Nephron progenitor cell (in vitro differentiated cells): ENCODE data around the gene HPCAL1.

ENCODE experiments used
- DNase-seq: peaks from one replicate; pipeline ENCODE4 v3.0.0; 2021
- H3K27ac Mint-ChIP-seq: 2 replicates; pipeline ENCODE4 v1.8.0; 2021; ENCODE audit warnings: mild to moderate bottlenecking, moderate library complexity, mixed read lengths
- H3K27me3 Mint-ChIP-seq: 2 replicates; pipeline ENCODE4 v1.8.0; 2021; ENCODE audit warnings: mild to moderate bottlenecking, low read depth, mixed read lengths; ENCODE audit not compliant: poor library complexity
- H3K36me3 Mint-ChIP-seq: 2 replicates; pipeline ENCODE4 v1.8.0; 2021; ENCODE audit warnings: low read depth, mixed read lengths
- H3K4me1 Mint-ChIP-seq: 2 replicates; pipeline ENCODE4 v1.8.0; 2021; ENCODE audit warnings: mixed read lengths
- H3K4me3 Mint-ChIP-seq: 2 replicates; pipeline ENCODE4 v1.8.0; 2021; ENCODE audit warnings: mild to moderate bottlenecking, moderate library complexity, mixed read lengths
- H3K9me3 Mint-ChIP-seq: 2 replicates; pipeline ENCODE4 v1.8.0; 2021; ENCODE audit warnings: mild to moderate bottlenecking, moderate library complexity, mixed read lengths
- CTCF ChIP-seq: fragments of 200-600 bp; sonication (generic); IDR thresholded peaks from 2 replicates; pipeline ENCODE4 v1.5.0; 2021; ENCODE audit warnings: antibody characterized with exemption

HPCAL1 gene

GRCh38 chr2:10316336-10316735 lies 13.6 kb downstream of the HPCAL1 start:
- Mint-ChIP-seq H3K4me1 (no peaks in the 10 kb centered on the region), H3K27me3 (no peaks in the 10 kb centered on the region), H3K4me3 (no peak overlapping the region), H3K27ac (no peak overlapping the region), H3K9me3 (peaks cover 6% of the 10 kb centered on the region), H3K36me3 (peaks cover 6% of the 10 kb centered on the region)
- no peak for TF ChIP-seq CTCF
- no peak for DNase-seq

GRCh38 chr2:10316860-10317259 lies 14.2 kb downstream of the HPCAL1 start:
- DNase-seq, result no peak
- Mint-ChIP-seq H3K27ac (no peak overlapping the region), H3K36me3 (peaks cover 6% of the 10 kb centered on the region), H3K27me3 (peaks cover 4% of the 10 kb centered on the region), H3K9me3 (peaks cover 6% of the 10 kb centered on the region), H3K4me1 (no peaks in the 10 kb centered on the region), H3K4me3 (no peak overlapping the region)
- no peak for TF ChIP-seq CTCF

GRCh38 chr2:10317646-10318045 lies 14.9 kb downstream of the HPCAL1 start:
- DNase-seq, result no peak
- Mint-ChIP-seq H3K4me3 (no peak overlapping the region), H3K36me3 (peaks cover 6% of the 10 kb centered on the region), H3K27me3 (peaks cover 4% of the 10 kb centered on the region), H3K4me1 (no peaks in the 10 kb centered on the region), H3K27ac (no peak overlapping the region), H3K9me3 (peaks cover 6% of the 10 kb centered on the region)
- TF ChIP-seq CTCF, result no peak

- DNase-seq, result no peak
- TF ChIP-seq CTCF, result no peak
- Mint-ChIP-seq H3K9me3 (peaks cover 11% of the 10 kb centered on the region), H3K36me3 (peaks cover 10% of the 10 kb centered on the region), H3K27ac (no peak overlapping the region), H3K4me1 (no peaks in the 10 kb centered on the region), H3K4me3 (no peak overlapping the region), H3K27me3 (peaks cover 5% of the 10 kb centered on the region)
Observed at GRCh38 chr2:10318345-10318744, 15.6 kb downstream of the HPCAL1 start.

- no peak for DNase-seq
- TF ChIP-seq CTCF, result no peak
- H3K27me3 Mint-ChIP-seq, result peaks cover 6% of the 10 kb centered on the region
- H3K36me3 Mint-ChIP-seq, result peaks cover 11% of the 10 kb centered on the region
- no peaks in the 10 kb centered on the region for H3K4me1 Mint-ChIP-seq
- H3K4me3 Mint-ChIP-seq, result no peak overlapping the region
- H3K9me3 Mint-ChIP-seq, result peaks cover 15% of the 10 kb centered on the region
- no peak overlapping the region for H3K27ac Mint-ChIP-seq
Observed at GRCh38 chr2:10319892-10320574, 17.3 kb downstream of the HPCAL1 start.

- Mint-ChIP-seq H3K27ac (no peak overlapping the region), H3K36me3 (peaks cover 11% of the 10 kb centered on the region), H3K9me3 (peaks cover 15% of the 10 kb centered on the region), H3K4me3 (no peak overlapping the region), H3K27me3 (peaks cover 6% of the 10 kb centered on the region), H3K4me1 (no peaks in the 10 kb centered on the region)
- no peak for DNase-seq
- TF ChIP-seq CTCF, result no peak
Observed at GRCh38 chr2:10320575-10320931, 17.8 kb downstream of the HPCAL1 start.
